Fibroblast of lung (primary cell): ENCODE results near the gene MAGI2. TPM values are rescaled to one million over a fixed set of nuclear protein-coding genes. Genes with fewer than 3 reads are reported as not detected.

Experiments
- DNase-seq, 2 donors: peaks; one replicate each; pipeline versions ENCODE4 v3.0.0 to v3.0.0-alpha.2; 2010; ENCODE audit warnings: low read depth in 2 of 2
- H2AFZ ChIP-seq: 2 replicates; pipeline ENCODE4 v1.5.1; 2012; ENCODE audit warnings: low read length, control low read depth, inconsistent platforms
- H3K27ac ChIP-seq: 2 replicates; pipeline ENCODE4 v1.5.1; 2011; ENCODE audit warnings: low read length, control low read depth; ENCODE audit not compliant: insufficient read depth
- H3K27me3 ChIP-seq: 2 replicates; pipeline ENCODE4 v1.5.1; 2011; ENCODE audit warnings: mild to moderate bottlenecking, low read length; ENCODE audit not compliant: control insufficient read depth, insufficient read depth
- H3K36me3 ChIP-seq: 2 replicates; pipeline ENCODE4 v1.5.1; 2011; ENCODE audit warnings: low read length; ENCODE audit not compliant: control insufficient read depth, insufficient read depth
- H3K4me1 ChIP-seq: 2 replicates; pipeline ENCODE4 v1.5.1; 2011; ENCODE audit warnings: low read length; ENCODE audit not compliant: control insufficient read depth, insufficient read depth; ENCODE audit errors: extremely low read depth
- H3K4me2 ChIP-seq: 2 replicates; pipeline ENCODE4 v1.5.1; 2011; ENCODE audit warnings: low read length, control low read depth; ENCODE audit not compliant: insufficient read depth; ENCODE audit errors: extremely low read depth
- H3K4me3 ChIP-seq, 4 experiments: fragments of 200-600 bp in 1 of 4; sonication (generic) in 1 of 4; replicated peaks in 1 of 4; 2 replicates each; pipeline ENCODE4 v1.5.1; 2011 to 2016; ENCODE audit warnings: low read length in 4 of 4, low read depth in 3 of 4, mild to moderate bottlenecking in 3 of 4, control low read depth in 2 of 4, inconsistent platforms in 1 of 4, mixed read lengths in 1 of 4; ENCODE audit not compliant: insufficient read depth in 1 of 4; ENCODE audit errors: control extremely low read depth in 1 of 4
- H3K79me2 ChIP-seq: 2 replicates; pipeline ENCODE4 v1.5.1; 2012; ENCODE audit warnings: mild to moderate bottlenecking, low read length, inconsistent platforms; ENCODE audit not compliant: control insufficient read depth, insufficient read depth
- H3K9ac ChIP-seq: 2 replicates; pipeline ENCODE4 v1.5.1; 2011; ENCODE audit warnings: mild to moderate bottlenecking, low read length, control low read depth; ENCODE audit not compliant: insufficient read depth
- H3K9me3 ChIP-seq: 2 replicates; pipeline ENCODE4 v1.5.1; 2012; ENCODE audit warnings: low read depth, low read length; ENCODE audit not compliant: control insufficient read depth, insufficient read depth
- H4K20me1 ChIP-seq: 2 replicates; pipeline ENCODE4 v1.5.1; 2011; ENCODE audit warnings: low read length; ENCODE audit not compliant: control insufficient read depth, insufficient read depth; ENCODE audit errors: extremely low read depth
- CTCF ChIP-seq, 2 donors: IDR thresholded peaks in 1 of 2; conservative IDR thresholded peaks in 1 of 2; 1 replicate in 1 of 2; 2 replicates in 1 of 2; pipeline ENCODE4 v1.5.1; 2011 to 2012; ENCODE audit warnings: low read length in 2 of 2, control low read depth in 1 of 2, inconsistent platforms in 1 of 2, low read depth in 1 of 2, mild to moderate bottlenecking in 1 of 2
- EZH2 ChIP-seq: IDR thresholded peaks from 2 replicates; pipeline ENCODE4 v1.5.1; 2012; ENCODE audit warnings: low read length, control low read depth, mild to moderate bottlenecking; ENCODE audit errors: missing control alignments
- polyA plus RNA-seq, 2 donors: library from polyadenylated mRNA; depleted of rRNA in 1 of 2; stranded (reverse) in 1 of 2; unstranded in 1 of 2; fragments of >200 nt; gene quantifications; 2 replicates each; pipeline ENCODE4 v1.2.1, GENCODE V29; 2011 to 2012; ENCODE audit warnings: missing spikeins in 1 of 2
- total RNA-seq: library from RNA; depleted of rRNA; stranded (reverse); fragments of >200 nt; gene quantifications from 2 replicates; pipeline ENCODE4 v1.2.1, GENCODE V29; 2014

MAGI2 gene
- total and polyA plus RNA-seq, 2 donors (not counting 1 experiment from before 2014, with no cell fraction given): 1.8 to 17.0 TPM

- peaks cover 10% of the 10 kb centered on the region for H3K4me1 ChIP-seq
- no peaks in the 10 kb centered on the region for H4K20me1 ChIP-seq
- no peaks in the 10 kb centered on the region for H3K79me2 ChIP-seq
- H3K9me3 ChIP-seq: no peaks in the 10 kb centered on the region
- H3K27ac ChIP-seq: no peak overlapping the region
- no peaks in the 10 kb centered on the region for H3K36me3 ChIP-seq
- H2AFZ ChIP-seq: no peak overlapping the region
- H3K4me3 ChIP-seq: no peak overlapping the region
- TF ChIP-seq CTCF (conservative IDR thresholded peaks at IDR 0.05 in 1 of 2, IDR thresholded peaks at IDR 0.05 in 1 of 2; ENCODE audit: low read depth in 1 of 2, low read length in 2 of 2): no peak
- TF ChIP-seq EZH2: no peak
- H3K27me3 ChIP-seq: no peaks in the 10 kb centered on the region
- H3K9ac ChIP-seq: no peak overlapping the region
- peak overlapping the region; percentile 62 for H3K4me2 ChIP-seq
- DNase-seq: peak; percentile 95 to 99
Observed at GRCh38 chr7:79420464-79420863, 33.0 kb downstream of the MAGI2 start.

- Histone ChIP-seq H3K9ac (no peak overlapping the region), H4K20me1 (no peaks in the 10 kb centered on the region), H3K4me2 (no peak overlapping the region), H3K4me1 (peaks cover 3% of the 10 kb centered on the region), H3K79me2 (no peaks in the 10 kb centered on the region), H3K9me3 (no peaks in the 10 kb centered on the region), H2AFZ (no peak overlapping the region), H3K4me3 (no peak overlapping the region), H3K27me3 (no peaks in the 10 kb centered on the region), H3K36me3 (no peaks in the 10 kb centered on the region), H3K27ac (no peak overlapping the region)
- TF ChIP-seq CTCF (conservative IDR thresholded peaks at IDR 0.05 in 1 of 2, IDR thresholded peaks at IDR 0.05 in 1 of 2; ENCODE audit: low read depth in 1 of 2, low read length in 2 of 2) (no peak), EZH2 (no peak)
- peak in 1 of 2 donors; percentile 14 for DNase-seq
Observed at GRCh38 chr7:79414910-79415309, 38.6 kb downstream of the MAGI2 start.

GRCh38 chr7:79412915-79413314 lies 40.6 kb downstream of the MAGI2 start:
- TF ChIP-seq CTCF (conservative IDR thresholded peaks at IDR 0.05 in 1 of 2, IDR thresholded peaks at IDR 0.05 in 1 of 2; ENCODE audit: low read depth in 1 of 2, low read length in 2 of 2) (no peak), EZH2 (no peak)
- Histone ChIP-seq H3K4me1 (no peaks in the 10 kb centered on the region), H3K4me3 (no peak overlapping the region), H3K9me3 (no peaks in the 10 kb centered on the region), H2AFZ (no peak overlapping the region), H4K20me1 (no peaks in the 10 kb centered on the region), H3K79me2 (no peaks in the 10 kb centered on the region), H3K9ac (no peak overlapping the region), H3K4me2 (no peak overlapping the region), H3K27ac (no peak overlapping the region), H3K27me3 (no peaks in the 10 kb centered on the region), H3K36me3 (no peaks in the 10 kb centered on the region)
- no peak for DNase-seq
